MM.1S (cell line): ENCODE data around the gene OAF.

Source experiments
- DNase-seq: peaks from one replicate; pipeline ENCODE4 v3.0.0-alpha.2; 2015
- H2AFZ ChIP-seq: fragments of 300-600 bp; sonication (generic); 2 replicates; pipeline ENCODE4 v1.6.0; 2016; ENCODE audit warnings: antibody characterized with exemption, low read length
- H3F3A ChIP-seq: fragments of 300-600 bp; sonication (generic); 2 replicates; pipeline ENCODE4 v1.6.1; 2016; ENCODE audit warnings: mild to moderate bottlenecking, antibody characterized with exemption, low read length, moderate library complexity, mixed read lengths; ENCODE audit not compliant: insufficient read depth
- H3K27ac ChIP-seq: fragments of 300-600 bp; sonication (generic); 2 replicates; pipeline ENCODE4 v1.5.1; 2016; ENCODE audit warnings: mild to moderate bottlenecking, low read length
- H3K27me3 ChIP-seq: fragments of 300-600 bp; sonication (generic); replicated peaks from 2 replicates; pipeline ENCODE4 v1.6.0; 2016; ENCODE audit warnings: low read length; ENCODE audit not compliant: insufficient read depth
- H3K36me3 ChIP-seq: fragments of 300-600 bp; sonication (generic); replicated peaks from 2 replicates; pipeline ENCODE4 v1.6.1; 2016; ENCODE audit warnings: mild to moderate bottlenecking, low read length, mixed read lengths; ENCODE audit not compliant: insufficient read depth
- H3K4me1 ChIP-seq: fragments of 300-600 bp; sonication (generic); 2 replicates; pipeline ENCODE4 v1.6.1; 2016; ENCODE audit warnings: low read length, mixed read lengths
- H3K4me2 ChIP-seq: fragments of 300-600 bp; sonication (generic); 2 replicates; pipeline ENCODE4 v1.6.0; 2016; ENCODE audit warnings: low read depth, low read length
- H3K4me3 ChIP-seq: fragments of 300-600 bp; sonication (generic); 2 replicates; pipeline ENCODE4 v1.5.1; 2016; ENCODE audit warnings: low read length, mixed read lengths
- H3K79me2 ChIP-seq: fragments of 300-600 bp; sonication (generic); 2 replicates; pipeline ENCODE4 v1.6.1; 2016; ENCODE audit warnings: mixed run types, low read length, mixed read lengths
- H3K9ac ChIP-seq: fragments of 300-600 bp; sonication (generic); 2 replicates; pipeline ENCODE4 v1.6.1; 2016; ENCODE audit warnings: low read length, mixed read lengths
- H3K9me2 ChIP-seq: fragments of 300-600 bp; sonication (generic); replicated peaks from 2 replicates; pipeline ENCODE4 v1.6.1; 2016; ENCODE audit warnings: mild to moderate bottlenecking, low read length, mixed read lengths; ENCODE audit not compliant: insufficient read depth
- H3K9me3 ChIP-seq: fragments of 300-600 bp; sonication (generic); replicated peaks from 2 replicates; pipeline ENCODE4 v1.6.1; 2016; ENCODE audit warnings: mild to moderate bottlenecking, low read length, mixed read lengths; ENCODE audit not compliant: insufficient read depth
- H4K20me1 ChIP-seq: fragments of 300-600 bp; sonication (generic); 2 replicates; pipeline ENCODE4 v1.6.1; 2016; ENCODE audit warnings: mild to moderate bottlenecking, low read length, moderate library complexity, mixed read lengths; ENCODE audit not compliant: insufficient read depth
- EZH2 ChIP-seq: fragments of 300-600 bp; sonication (generic); optimal IDR thresholded peaks from 2 replicates; pipeline ENCODE3; 2017; ENCODE audit warnings: low read depth, mild to moderate bottlenecking, antibody characterized with exemption, low read length, mixed read lengths
- EZH2phosphoT487 ChIP-seq: fragments of 300-600 bp; sonication (generic); IDR thresholded peaks from 2 replicates; pipeline ENCODE4 v1.6.1; 2018; ENCODE audit warnings: antibody characterized with exemption, low read length
- TF ChIP-seq, protein P1 (sequence below): fragments of 300-600 bp; sonication (generic); IDR thresholded peaks from 2 replicates; pipeline ENCODE4 v1.5.1; 2016; ENCODE audit warnings: antibody characterized with exemption, low read length, mixed read lengths

Gene OAF

DNA sequence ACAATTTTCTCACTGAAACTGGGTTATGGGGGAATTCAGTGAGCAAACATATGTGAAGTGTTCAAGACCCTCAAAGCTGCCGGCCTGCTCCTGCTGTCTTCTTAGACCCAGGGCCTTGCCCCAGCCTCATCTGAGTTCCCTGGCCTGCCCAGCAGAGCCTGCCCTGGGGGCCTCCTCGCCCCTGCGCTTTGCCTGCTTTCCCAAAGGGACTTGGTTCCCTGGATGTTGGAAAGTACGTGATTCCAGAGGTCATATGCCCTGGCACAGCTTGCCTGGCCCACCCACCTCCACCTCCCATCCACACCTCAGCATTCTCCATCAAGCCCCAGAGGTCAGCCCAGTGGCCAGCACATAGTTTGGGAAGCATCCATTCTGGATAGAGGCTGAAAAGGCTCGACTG is 15.4 kb downstream of the OAF start:
- no peaks in the 10 kb centered on the region for H3F3A ChIP-seq
- H3K27me3 ChIP-seq: no peaks in the 10 kb centered on the region
- no peak for DNase-seq
- TF ChIP-seq, protein P1, sequence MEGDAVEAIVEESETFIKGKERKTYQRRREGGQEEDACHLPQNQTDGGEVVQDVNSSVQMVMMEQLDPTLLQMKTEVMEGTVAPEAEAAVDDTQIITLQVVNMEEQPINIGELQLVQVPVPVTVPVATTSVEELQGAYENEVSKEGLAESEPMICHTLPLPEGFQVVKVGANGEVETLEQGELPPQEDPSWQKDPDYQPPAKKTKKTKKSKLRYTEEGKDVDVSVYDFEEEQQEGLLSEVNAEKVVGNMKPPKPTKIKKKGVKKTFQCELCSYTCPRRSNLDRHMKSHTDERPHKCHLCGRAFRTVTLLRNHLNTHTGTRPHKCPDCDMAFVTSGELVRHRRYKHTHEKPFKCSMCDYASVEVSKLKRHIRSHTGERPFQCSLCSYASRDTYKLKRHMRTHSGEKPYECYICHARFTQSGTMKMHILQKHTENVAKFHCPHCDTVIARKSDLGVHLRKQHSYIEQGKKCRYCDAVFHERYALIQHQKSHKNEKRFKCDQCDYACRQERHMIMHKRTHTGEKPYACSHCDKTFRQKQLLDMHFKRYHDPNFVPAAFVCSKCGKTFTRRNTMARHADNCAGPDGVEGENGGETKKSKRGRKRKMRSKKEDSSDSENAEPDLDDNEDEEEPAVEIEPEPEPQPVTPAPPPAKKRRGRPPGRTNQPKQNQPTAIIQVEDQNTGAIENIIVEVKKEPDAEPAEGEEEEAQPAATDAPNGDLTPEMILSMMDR: no peak
- no peak for TF ChIP-seq EZH2
- TF ChIP-seq EZH2phosphoT487: no peak
- H3K4me3 ChIP-seq: no peak overlapping the region
- H3K79me2 ChIP-seq: no peaks in the 10 kb centered on the region
- H3K27ac ChIP-seq: no peak overlapping the region
- no peaks in the 10 kb centered on the region for H4K20me1 ChIP-seq
- peaks cover 6% of the 10 kb centered on the region for H3K4me1 ChIP-seq
- H3K9ac ChIP-seq: no peak overlapping the region
- no peaks in the 10 kb centered on the region for H3K9me3 ChIP-seq
- H3K36me3 ChIP-seq: no peaks in the 10 kb centered on the region
- H3K4me2 ChIP-seq: no peak overlapping the region
- H2AFZ ChIP-seq: no peak overlapping the region
- no peaks in the 10 kb centered on the region for H3K9me2 ChIP-seq

DNA sequence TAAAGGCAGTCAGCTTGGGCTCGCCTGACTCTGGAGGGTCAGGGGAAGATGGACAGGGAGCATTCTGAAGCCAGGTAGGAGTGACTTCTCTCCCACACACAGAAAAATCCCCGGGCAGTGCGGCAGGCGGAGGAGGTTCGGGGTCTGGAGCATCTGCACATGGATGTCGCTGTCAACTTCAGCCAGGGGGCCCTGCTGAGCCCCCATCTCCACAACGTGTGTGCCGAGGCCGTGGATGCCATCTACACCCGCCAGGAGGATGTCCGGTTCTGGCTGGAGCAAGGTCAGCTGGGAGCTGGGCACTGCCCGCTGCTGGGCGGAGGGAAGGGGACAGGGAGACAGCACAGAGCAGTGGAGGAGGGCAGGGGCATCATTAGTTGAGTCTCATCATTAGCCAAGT is 15.9 kb downstream of the OAF start:
- no peak overlapping the region for H2AFZ ChIP-seq
- H4K20me1 ChIP-seq: no peaks in the 10 kb centered on the region
- H3K9ac ChIP-seq: no peak overlapping the region
- DNase-seq: no peak
- H3K36me3 ChIP-seq: no peaks in the 10 kb centered on the region
- H3K9me3 ChIP-seq: no peaks in the 10 kb centered on the region
- no peak overlapping the region for H3K4me2 ChIP-seq
- no peak overlapping the region for H3K4me3 ChIP-seq
- TF ChIP-seq, protein P1: no peak
- TF ChIP-seq EZH2phosphoT487 (no peak), EZH2 (no peak)
- H3K27ac ChIP-seq: no peak overlapping the region
- H3K27me3 ChIP-seq: no peaks in the 10 kb centered on the region
- H3K79me2 ChIP-seq: no peaks in the 10 kb centered on the region
- H3F3A ChIP-seq: no peaks in the 10 kb centered on the region
- H3K9me2 ChIP-seq: no peaks in the 10 kb centered on the region
- H3K4me1 ChIP-seq: peaks cover 1% of the 10 kb centered on the region; the same call in 1 of the 2 replicates

DNA sequence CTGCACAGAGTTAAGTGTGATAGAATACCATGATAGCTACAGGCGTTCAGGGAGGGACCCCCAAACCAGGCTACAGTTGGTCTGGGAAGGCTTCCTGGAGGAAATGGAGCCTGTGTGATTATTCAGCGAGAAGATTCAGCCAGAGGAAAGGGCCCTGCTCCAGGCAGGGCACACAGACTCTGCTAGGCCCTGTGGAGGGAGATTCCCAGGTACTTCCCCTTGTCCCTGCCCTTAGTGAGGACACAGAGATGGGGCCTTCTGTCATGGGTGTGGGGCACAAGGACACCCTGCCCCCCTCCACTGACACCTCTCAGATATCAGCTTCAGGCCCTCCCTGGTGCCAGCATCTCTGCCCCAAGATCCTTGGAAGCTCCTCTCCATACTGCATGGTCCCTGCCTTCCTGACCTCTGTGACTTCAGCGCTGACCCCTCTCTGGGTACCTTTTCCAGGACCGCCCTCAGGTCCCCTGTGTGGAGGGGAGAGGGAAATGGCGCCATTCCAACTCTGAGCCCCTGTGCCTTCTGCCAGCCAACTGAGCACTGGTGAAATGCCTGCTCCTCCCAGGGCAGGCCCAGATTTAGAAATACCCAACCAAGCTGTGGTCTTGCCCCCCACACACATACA is 16.5 kb downstream of the OAF start:
- Histone ChIP-seq H3F3A (no peaks in the 10 kb centered on the region), H3K9me2 (no peaks in the 10 kb centered on the region), H3K9ac (no peak overlapping the region), H2AFZ (no peak overlapping the region), H3K79me2 (no peaks in the 10 kb centered on the region), H3K4me2 (no peak overlapping the region), H3K36me3 (no peaks in the 10 kb centered on the region), H3K4me3 (no peak overlapping the region), H4K20me1 (no peaks in the 10 kb centered on the region), H3K9me3 (no peaks in the 10 kb centered on the region), H3K4me1 (no peaks in the 10 kb centered on the region), H3K27me3 (no peaks in the 10 kb centered on the region), H3K27ac (no peak overlapping the region)
- DNase-seq: no peak
- TF ChIP-seq EZH2: no peak
- TF ChIP-seq, protein P1: no peak
- TF ChIP-seq EZH2phosphoT487: no peak
